Neural cell (in vitro differentiated cells): ENCODE results near the gene ABHD14A. TPM values are rescaled to one million over a fixed set of nuclear protein-coding genes. Genes with fewer than 3 reads are reported as not detected.
"Not testable (repeated sequence)": the region's sequence is repeated elsewhere in the genome, so short reads cannot be mapped to it uniquely, and the experiment has no call there.

Experiments used
- H2AFZ ChIP-seq: fragments of 200-600, 300-800 bp; sonication (generic), shearing (Covaris generic); 2 replicates; pipeline ENCODE4 v1.6.0; 2014; ENCODE audit warnings: low read depth, mild to moderate bottlenecking, antibody characterized with exemption, low read length, moderate library complexity
- H3F3A ChIP-seq: fragments of 200-600 bp; shearing (Covaris generic); 2 replicates; pipeline ENCODE4 v1.6.1; 2016; ENCODE audit warnings: mild to moderate bottlenecking, moderate library complexity, mixed read lengths, antibody characterized with exemption, low read length; ENCODE audit not compliant: insufficient read depth, poor library complexity, severe bottlenecking
- H3K27ac ChIP-seq: fragments of 200-600, 300-800 bp; sonication (generic), shearing (Covaris generic); 2 replicates; pipeline ENCODE4 v1.5.1; 2014; ENCODE audit warnings: mild to moderate bottlenecking, low read length, moderate library complexity
- H3K27me3 ChIP-seq: fragments of 300-800, 200-600 bp; sonication (generic), shearing (Covaris generic); 2 replicates; pipeline ENCODE4 v1.6.0; 2014; ENCODE audit warnings: mild to moderate bottlenecking, low read depth, low read length, moderate library complexity; ENCODE audit not compliant: insufficient read depth
- H3K36me3 ChIP-seq: fragments of 300-800, 200-600 bp; sonication (generic), shearing (Covaris generic); 2 replicates; pipeline ENCODE4 v1.5.1; 2014; ENCODE audit warnings: mild to moderate bottlenecking, antibody characterized with exemption, low read length, moderate library complexity; ENCODE audit not compliant: insufficient read depth
- H3K4me2 ChIP-seq: fragments of 300-800, 200-600 bp; sonication (generic), shearing (Covaris generic); 2 replicates; pipeline ENCODE4 v1.6.0; 2014; ENCODE audit warnings: mild to moderate bottlenecking, low read length
- H3K4me3 ChIP-seq: fragments of 300-800, 200-600 bp; sonication (generic), shearing (Covaris generic); 2 replicates; pipeline ENCODE4 v1.5.1; 2014; ENCODE audit warnings: mild to moderate bottlenecking, low read length, moderate library complexity
- H3K79me2 ChIP-seq: fragments of 200-600 bp; shearing (Covaris generic); replicated peaks from 2 replicates; pipeline ENCODE4 v1.6.0; 2014; ENCODE audit warnings: mild to moderate bottlenecking, low read length, moderate library complexity; ENCODE audit not compliant: insufficient read depth
- H3K9ac ChIP-seq: fragments of 300-800, 200-600 bp; sonication (generic), shearing (Covaris generic); 2 replicates; pipeline ENCODE4 v1.6.1; 2016; ENCODE audit warnings: mild to moderate bottlenecking, low read length, mixed read lengths
- H3K9me2 ChIP-seq: fragments of 200-600 bp; shearing (Covaris generic); 2 replicates; pipeline ENCODE4 v1.6.1; 2016; ENCODE audit warnings: mild to moderate bottlenecking, low read length, mixed read lengths; ENCODE audit not compliant: insufficient read depth
- H3K9me3 ChIP-seq: fragments of 200-600, 300-800 bp; sonication (generic), shearing (Covaris generic); 2 replicates; pipeline ENCODE4 v1.6.1; 2016; ENCODE audit warnings: mild to moderate bottlenecking, mixed run types, low read length, moderate library complexity, mixed read lengths
- H4K20me1 ChIP-seq: fragments of 200-600 bp; shearing (Covaris generic); 2 replicates; pipeline ENCODE4 v1.6.1; 2016; ENCODE audit warnings: mild to moderate bottlenecking, mixed run types; ENCODE audit not compliant: insufficient read depth
- EP300 ChIP-seq: fragments of 450-650 bp; conservative IDR thresholded peaks from 2 replicates; pipeline ENCODE4 v1.6.1; 2014; ENCODE audit warnings: antibody characterized with exemption, mild to moderate bottlenecking, moderate library complexity; ENCODE audit not compliant: poor library complexity, severe bottlenecking
- EZH2 ChIP-seq: fragments of 200-600, 300-800 bp; shearing (Covaris generic), sonication (generic); IDR thresholded peaks from 2 replicates; pipeline ENCODE4 v1.6.1; 2014; ENCODE audit warnings: antibody characterized with exemption, low read length, borderline replicate concordance, mild to moderate bottlenecking; ENCODE audit not compliant: insufficient read depth, poor library complexity, severe bottlenecking
- MXI1 ChIP-seq: fragments of 450-650 bp; conservative IDR thresholded peaks from 2 replicates; pipeline ENCODE4 v1.6.1; 2014; ENCODE audit warnings: antibody characterized with exemption, mild to moderate bottlenecking; ENCODE audit not compliant: poor library complexity, severe bottlenecking
- POLR2AphosphoS5 ChIP-seq: IDR thresholded peaks from 2 replicates; pipeline ENCODE4 v1.6.1; 2012
- RAD21 ChIP-seq: fragments of 450-650 bp; conservative IDR thresholded peaks from 2 replicates; pipeline ENCODE4 v1.6.1; 2014; ENCODE audit warnings: antibody characterized with exemption, mild to moderate bottlenecking, moderate library complexity
- SMC3 ChIP-seq: fragments of 450-650 bp; conservative IDR thresholded peaks from 2 replicates; pipeline ENCODE4 v1.6.1; 2014; ENCODE audit warnings: antibody characterized with exemption, mild to moderate bottlenecking, moderate library complexity; ENCODE audit not compliant: poor library complexity
- TAF1 ChIP-seq: IDR thresholded peaks from 2 replicates; pipeline ENCODE4 v1.6.1; 2012; ENCODE audit warnings: low read depth
- polyA plus RNA-seq: library from polyadenylated mRNA; depleted of rRNA; stranded (reverse); fragments of >200 nt; gene quantifications from 2 replicates; pipeline ENCODE4 v1.2.3, GENCODE V29; 2014
- TF ChIP-seq, protein P1 (sequence below): IDR thresholded peaks from 2 replicates; pipeline ENCODE4 v1.6.1; 2012; ENCODE audit warnings: borderline replicate concordance
- TF ChIP-seq, protein P2 (sequence below): fragments of 450-650 bp; IDR thresholded peaks from 2 replicates; pipeline ENCODE4 v1.5.1; 2014; ENCODE audit warnings: antibody characterized with exemption, mild to moderate bottlenecking, moderate library complexity; ENCODE audit not compliant: poor library complexity, severe bottlenecking

Gene ABHD14A
- polyA plus RNA-seq, 1 donor from 2014 or later = 57.8 TPM

DNA sequence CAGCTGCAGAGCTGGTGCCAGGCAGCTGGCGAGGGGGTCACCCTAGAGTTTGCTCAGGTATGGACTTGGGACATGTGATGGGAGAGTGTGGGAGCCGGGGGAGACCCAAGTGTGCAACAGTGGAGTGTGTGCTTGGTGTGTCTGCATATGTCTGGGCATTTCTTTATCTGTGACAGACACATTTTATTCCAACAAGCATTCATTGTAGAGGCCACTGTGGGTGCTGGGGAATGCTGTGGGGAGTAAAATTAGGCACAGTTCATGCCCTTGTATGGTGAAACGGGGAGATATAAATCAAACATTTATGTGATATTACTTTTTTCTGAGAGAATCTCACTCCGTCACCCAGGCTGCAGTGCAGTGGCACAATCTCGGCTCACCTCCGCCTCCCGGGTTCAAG lies 12.7 kb downstream of the ABHD14A start:
- Histone ChIP-seq H2AFZ (no peak overlapping the region), H3K9ac (no peak overlapping the region), H3K4me2 (no peak overlapping the region), H3K27ac (no peak overlapping the region), H3K4me3 (no peak overlapping the region), H3K36me3 (no peaks in the 10 kb centered on the region), H4K20me1 (no peaks in the 10 kb centered on the region), H3K9me2 (no peaks in the 10 kb centered on the region), H3F3A (no peaks in the 10 kb centered on the region), H3K27me3 (no peaks in the 10 kb centered on the region), H3K9me3 (no peaks in the 10 kb centered on the region), H3K79me2 (no peaks in the 10 kb centered on the region)
- TF ChIP-seq MXI1 (no peak), SMC3 (no peak), TAF1 (no peak), EP300 (no peak), EZH2 (no peak), RAD21 (no peak), POLR2AphosphoS5 (no peak)
- TF ChIP-seq, protein P1, sequence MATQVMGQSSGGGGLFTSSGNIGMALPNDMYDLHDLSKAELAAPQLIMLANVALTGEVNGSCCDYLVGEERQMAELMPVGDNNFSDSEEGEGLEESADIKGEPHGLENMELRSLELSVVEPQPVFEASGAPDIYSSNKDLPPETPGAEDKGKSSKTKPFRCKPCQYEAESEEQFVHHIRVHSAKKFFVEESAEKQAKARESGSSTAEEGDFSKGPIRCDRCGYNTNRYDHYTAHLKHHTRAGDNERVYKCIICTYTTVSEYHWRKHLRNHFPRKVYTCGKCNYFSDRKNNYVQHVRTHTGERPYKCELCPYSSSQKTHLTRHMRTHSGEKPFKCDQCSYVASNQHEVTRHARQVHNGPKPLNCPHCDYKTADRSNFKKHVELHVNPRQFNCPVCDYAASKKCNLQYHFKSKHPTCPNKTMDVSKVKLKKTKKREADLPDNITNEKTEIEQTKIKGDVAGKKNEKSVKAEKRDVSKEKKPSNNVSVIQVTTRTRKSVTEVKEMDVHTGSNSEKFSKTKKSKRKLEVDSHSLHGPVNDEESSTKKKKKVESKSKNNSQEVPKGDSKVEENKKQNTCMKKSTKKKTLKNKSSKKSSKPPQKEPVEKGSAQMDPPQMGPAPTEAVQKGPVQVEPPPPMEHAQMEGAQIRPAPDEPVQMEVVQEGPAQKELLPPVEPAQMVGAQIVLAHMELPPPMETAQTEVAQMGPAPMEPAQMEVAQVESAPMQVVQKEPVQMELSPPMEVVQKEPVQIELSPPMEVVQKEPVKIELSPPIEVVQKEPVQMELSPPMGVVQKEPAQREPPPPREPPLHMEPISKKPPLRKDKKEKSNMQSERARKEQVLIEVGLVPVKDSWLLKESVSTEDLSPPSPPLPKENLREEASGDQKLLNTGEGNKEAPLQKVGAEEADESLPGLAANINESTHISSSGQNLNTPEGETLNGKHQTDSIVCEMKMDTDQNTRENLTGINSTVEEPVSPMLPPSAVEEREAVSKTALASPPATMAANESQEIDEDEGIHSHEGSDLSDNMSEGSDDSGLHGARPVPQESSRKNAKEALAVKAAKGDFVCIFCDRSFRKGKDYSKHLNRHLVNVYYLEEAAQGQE = no peak
- TF ChIP-seq, protein P2, sequence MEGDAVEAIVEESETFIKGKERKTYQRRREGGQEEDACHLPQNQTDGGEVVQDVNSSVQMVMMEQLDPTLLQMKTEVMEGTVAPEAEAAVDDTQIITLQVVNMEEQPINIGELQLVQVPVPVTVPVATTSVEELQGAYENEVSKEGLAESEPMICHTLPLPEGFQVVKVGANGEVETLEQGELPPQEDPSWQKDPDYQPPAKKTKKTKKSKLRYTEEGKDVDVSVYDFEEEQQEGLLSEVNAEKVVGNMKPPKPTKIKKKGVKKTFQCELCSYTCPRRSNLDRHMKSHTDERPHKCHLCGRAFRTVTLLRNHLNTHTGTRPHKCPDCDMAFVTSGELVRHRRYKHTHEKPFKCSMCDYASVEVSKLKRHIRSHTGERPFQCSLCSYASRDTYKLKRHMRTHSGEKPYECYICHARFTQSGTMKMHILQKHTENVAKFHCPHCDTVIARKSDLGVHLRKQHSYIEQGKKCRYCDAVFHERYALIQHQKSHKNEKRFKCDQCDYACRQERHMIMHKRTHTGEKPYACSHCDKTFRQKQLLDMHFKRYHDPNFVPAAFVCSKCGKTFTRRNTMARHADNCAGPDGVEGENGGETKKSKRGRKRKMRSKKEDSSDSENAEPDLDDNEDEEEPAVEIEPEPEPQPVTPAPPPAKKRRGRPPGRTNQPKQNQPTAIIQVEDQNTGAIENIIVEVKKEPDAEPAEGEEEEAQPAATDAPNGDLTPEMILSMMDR = no peak

DNA sequence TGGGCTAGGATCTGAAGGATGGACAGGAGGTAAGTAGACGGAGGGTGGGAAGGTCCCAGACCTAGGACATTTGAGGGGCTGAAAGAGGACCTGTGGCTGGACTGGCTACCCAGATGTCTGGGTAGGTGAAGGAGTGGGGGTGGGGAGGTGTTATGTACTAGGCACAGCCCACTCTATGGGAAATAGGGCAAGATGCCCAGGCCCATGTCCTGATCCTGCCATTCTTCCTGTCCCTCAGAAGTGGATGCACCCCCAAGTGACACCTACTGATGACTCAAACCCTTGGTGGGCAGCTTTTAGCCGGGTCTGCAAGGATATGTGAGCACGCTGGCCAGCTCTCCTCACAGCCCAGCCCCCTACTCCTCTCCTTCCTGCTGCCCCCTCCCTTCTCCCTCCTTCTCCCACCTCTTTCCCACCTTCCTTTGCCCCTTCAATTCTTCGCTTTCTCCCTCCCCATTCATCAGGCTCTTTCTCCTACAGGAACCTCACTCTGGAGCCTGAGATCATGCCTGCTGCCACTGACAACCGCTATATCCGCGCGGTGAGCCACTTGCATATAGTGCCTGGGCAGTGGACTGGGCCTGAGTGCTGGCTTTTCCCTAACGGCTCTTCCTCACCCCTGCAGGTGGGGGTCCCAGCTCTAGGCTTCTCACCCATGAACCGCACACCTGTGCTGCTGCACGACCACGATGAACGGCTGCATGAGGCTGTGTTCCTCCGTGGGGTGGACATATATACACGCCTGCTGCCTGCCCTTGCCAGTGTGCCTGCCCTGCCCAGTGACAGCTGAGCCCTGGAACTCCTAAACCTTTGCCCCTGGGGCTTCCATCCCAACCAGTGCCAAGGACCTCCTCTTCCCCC lies 13.7 kb downstream of the ABHD14A start:
- Histone ChIP-seq H3K9me2 (no peaks in the 10 kb centered on the region), H3K9ac (no peak overlapping the region), H3K27ac (no peak overlapping the region), H2AFZ (no peak overlapping the region), H3K9me3 (no peaks in the 10 kb centered on the region), H3K27me3 (no peaks in the 10 kb centered on the region), H3K36me3 (no peaks in the 10 kb centered on the region), H3K4me3 (no peak overlapping the region), H3K79me2 (no peaks in the 10 kb centered on the region), H3F3A (no peaks in the 10 kb centered on the region), H3K4me2 (no peak overlapping the region), H4K20me1 (no peaks in the 10 kb centered on the region)
- TF ChIP-seq RAD21 = no peak
- no peak for TF ChIP-seq SMC3
- TF ChIP-seq, protein P2 = no peak
- TF ChIP-seq, protein P1 = no peak

DNA sequence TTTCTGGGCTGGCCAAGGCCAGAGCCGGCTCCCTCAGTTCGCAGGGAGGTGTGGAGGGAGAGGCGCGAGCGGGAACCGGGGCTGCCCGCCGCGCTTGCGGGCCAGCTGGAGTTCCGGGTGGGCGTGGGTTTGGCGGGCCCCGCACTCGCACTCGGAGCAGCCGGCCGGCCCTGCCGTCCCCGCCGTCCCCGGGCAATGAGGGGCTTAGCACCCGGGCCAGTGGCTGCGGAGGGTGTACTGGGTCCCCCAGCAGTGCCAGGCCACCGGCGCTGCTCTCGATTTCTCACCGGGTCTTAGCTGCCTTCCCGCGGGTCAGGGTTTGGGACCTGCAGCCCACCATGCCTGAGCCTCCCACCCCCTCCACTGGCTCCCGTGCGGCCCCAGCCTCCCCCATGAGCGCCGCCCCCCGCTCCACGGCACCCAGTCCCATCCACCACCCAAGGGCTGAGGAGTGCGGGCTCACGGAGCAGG lies 15.7 kb downstream of the ABHD14A start:
- H4K20me1 ChIP-seq, H3K36me3 ChIP-seq, H3K4me3 ChIP-seq, H3K4me2 ChIP-seq, H3K9ac ChIP-seq, H3K27me3 ChIP-seq, H3K79me2 ChIP-seq, H3K9me3 ChIP-seq, H3K27ac ChIP-seq, H3K9me2 ChIP-seq, H3F3A ChIP-seq, H2AFZ ChIP-seq: not testable (repeated sequence)
